Measurements from ENCODE around the gene MEI1. TPM values are rescaled to one million over a fixed set of nuclear protein-coding genes. Genes with fewer than 3 reads are reported as not detected.

The MEI1 gene
- total RNA-seq, 1 donor from 2014 or later: 28.9 TPM

DNA sequence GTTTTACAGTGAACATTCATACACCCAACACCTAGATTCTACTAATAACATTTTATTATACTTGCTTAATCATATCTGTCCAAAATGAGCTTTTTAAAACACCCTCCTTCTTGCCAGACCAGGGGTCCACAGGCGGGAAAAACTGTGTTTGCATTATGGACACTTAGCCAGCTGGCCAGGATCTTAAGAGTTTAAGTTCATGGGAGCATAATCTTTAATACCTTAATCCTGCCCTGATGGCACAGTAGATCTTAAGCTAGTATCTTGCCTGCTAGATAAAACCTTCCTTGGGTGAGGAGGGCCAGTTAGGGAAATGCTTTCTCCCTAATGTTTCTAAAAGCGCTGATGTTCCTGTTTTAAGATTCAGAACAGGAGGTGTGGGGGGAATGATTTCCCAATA is 88.0 kb downstream of the MEI1 start:
- POLR2A ChIA-PET: interaction anchor here (0.5 to 3.5 kb wide), 2 partner anchors 13 to 50 kb away, joined by 3 to 17 read pairs; partner anchors contain the start of gene CCDC134
- DNase-seq (no peak), ATAC-seq (ENCODE audit: low read depth) (no peak)
- H3K9me3 Mint-ChIP-seq: no peaks in the 10 kb centered on the region
- peaks cover 53% of the 10 kb centered on the region for H3K36me3 Mint-ChIP-seq (ENCODE audit: low read depth)
- no peak overlapping the region for H3K4me3 Mint-ChIP-seq
- intact Hi-C loops (cut with micrococcal nuclease): no loop called here
- CTCF ChIA-PET: interaction anchor here (1.4 kb wide), 1 partner anchor 90 kb away, joined by 3 read pairs; no protein-coding TSS in a partner anchor
- no peaks in the 10 kb centered on the region for H3K27me3 Mint-ChIP-seq
- no peak overlapping the region for H3K27ac Mint-ChIP-seq
- no peak for TF ChIP-seq CTCF (IDR thresholded peaks at IDR 0.05)
- peaks cover 15% of the 10 kb centered on the region for H3K4me1 Mint-ChIP-seq

DNA sequence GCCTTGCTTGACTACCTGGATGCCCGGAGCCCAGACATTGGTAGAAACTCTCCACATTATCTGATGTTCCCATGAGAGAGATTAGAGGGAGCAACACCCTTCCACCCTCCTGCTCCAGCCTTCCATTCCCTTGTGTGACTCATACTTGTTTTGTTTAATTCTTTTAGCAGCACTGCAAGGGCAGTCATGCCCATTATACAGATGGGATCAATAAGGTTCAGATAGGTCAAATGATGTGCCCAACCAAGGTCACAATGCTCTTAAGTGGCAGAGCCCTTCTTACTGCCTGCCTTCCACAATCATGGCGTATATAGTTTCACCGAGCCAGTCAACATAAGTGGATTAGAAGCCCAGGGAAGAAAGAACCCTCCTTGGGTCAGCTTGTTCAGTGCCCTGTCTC is 94.6 kb downstream of the MEI1 start:
- intact Hi-C loops (cut with micrococcal nuclease): loop anchor here (10.0 kb wide), 1 partner anchor 61 kb away; no protein-coding TSS in a partner anchor
- Mint-ChIP-seq H3K36me3 (ENCODE audit: low read depth) (peaks cover 55% of the 10 kb centered on the region), H3K4me1 (peaks cover 3% of the 10 kb centered on the region), H3K27me3 (no peaks in the 10 kb centered on the region), H3K4me3 (no peak overlapping the region), H3K9me3 (no peaks in the 10 kb centered on the region), H3K27ac (no peak overlapping the region)
- no peak for DNase-seq
- CTCF ChIA-PET: no interaction called here
- no peak for TF ChIP-seq CTCF (IDR thresholded peaks at IDR 0.05)
- POLR2A ChIA-PET: no interaction called here
- ATAC-seq (ENCODE audit: low read depth): no peak

DNA sequence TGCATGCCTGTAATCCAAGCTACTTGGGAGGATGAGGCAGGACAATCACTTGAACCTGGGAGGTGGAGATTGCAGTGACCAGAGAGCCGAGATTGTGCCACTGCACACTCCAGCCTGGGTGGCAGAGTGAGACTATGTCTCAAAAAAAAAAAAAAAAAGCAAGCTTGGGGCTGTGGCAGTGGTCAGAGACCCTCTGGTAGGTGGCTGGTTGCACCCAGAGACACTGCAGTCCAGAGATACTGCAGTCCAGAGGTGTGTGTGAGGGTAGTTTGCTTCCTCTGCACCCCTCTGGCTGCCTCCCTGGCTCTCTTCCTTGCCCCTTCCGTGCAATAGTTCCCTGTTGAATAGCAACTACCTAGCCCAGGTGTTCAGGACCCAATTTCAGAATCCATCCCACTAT is 99.4 kb downstream of the MEI1 start:
- H3K4me1 Mint-ChIP-seq: peaks cover 31% of the 10 kb centered on the region
- no peak for DNase-seq
- H3K36me3 Mint-ChIP-seq (ENCODE audit: low read depth): peaks cover 24% of the 10 kb centered on the region
- H3K4me3 Mint-ChIP-seq: peak overlapping the region; percentile 98
- H3K9me3 Mint-ChIP-seq: no peaks in the 10 kb centered on the region
- ChIA-PET CTCF (interaction anchor here (1.7 to 3.0 kb wide), 2 partner anchors 101 kb away, joined by 7 to 32 read pairs; partner anchors contain the start of gene MEI1), POLR2A (interaction anchor here (0.7 to 4.0 kb wide), 11 partner anchors 17 to 281 kb away, joined by 3 to 175 read pairs (median 19); partner anchors contain the start of genes MEI1, SMDT1 and SREBF2)
- intact Hi-C loops (cut with micrococcal nuclease): loop anchor here (10.0 kb wide), 1 partner anchor 56 kb away; no protein-coding TSS in a partner anchor
- no peak for TF ChIP-seq CTCF (IDR thresholded peaks at IDR 0.05)
- no peak for ATAC-seq (ENCODE audit: low read depth)
- H3K27ac Mint-ChIP-seq: peak overlapping the region; percentile 97
- H3K27me3 Mint-ChIP-seq: no peaks in the 10 kb centered on the region

GRCh38 chr22:41799486-41800347 is 100.4 kb downstream of the MEI1 start:
- Mint-ChIP-seq H3K9me3 (no peaks in the 10 kb centered on the region), H3K36me3 (ENCODE audit: low read depth) (peaks cover 14% of the 10 kb centered on the region), H3K27me3 (no peaks in the 10 kb centered on the region), H3K27ac (peak overlapping the region; percentile 97), H3K4me1 (peaks cover 34% of the 10 kb centered on the region), H3K4me3 (peak overlapping the region; percentile 98)
- ChIA-PET CTCF (interaction anchor here (0.9 to 3.0 kb wide), 6 partner anchors 54 to 141 kb away, joined by 3 to 32 read pairs (median 3); partner anchors contain the start of gene MEI1), POLR2A (interaction anchor here (0.6 to 4.0 kb wide), 38 partner anchors 8 to 814 kb away, joined by 3 to 175 read pairs (median 6); partner anchors contain the start of genes CENPM, DESI1, MEI1 and NDUFA6)
- intact Hi-C loops (cut with micrococcal nuclease): loop anchor here (1.0 to 10.0 kb wide), 5 partner anchors 18 to 285 kb away; no protein-coding TSS in a partner anchor
- no peak for TF ChIP-seq CTCF (IDR thresholded peaks at IDR 0.05)
- ATAC-seq (ENCODE audit: low read depth) (peak; percentile 41), DNase-seq (no peak)

Data from activated B cell treated with CpG ODN at 0.5 μM for 24 hours (primary cell).